ENCODE measurements around the gene CYSTM1. TPM values are rescaled to one million over a fixed set of nuclear protein-coding genes. Genes with fewer than 3 reads are reported as not detected.

The CYSTM1 gene
- total RNA-seq, 1 donor from 2014 or later, result 24.9 TPM

- Mint-ChIP-seq H3K27me3 (ENCODE audit: low read depth) (no peaks in the 10 kb centered on the region), H3K9me3 (ENCODE audit: low read depth) (no peaks in the 10 kb centered on the region), H3K4me1 (ENCODE audit: low read depth) (peaks cover 5% of the 10 kb centered on the region), H3K27ac (ENCODE audit: unreplicated experiment) (no peak overlapping the region), H3K36me3 (ENCODE audit: low read depth) (peaks cover 2% of the 10 kb centered on the region), H3K4me3 (ENCODE audit: unreplicated experiment) (no peak overlapping the region)
- no peak for TF ChIP-seq CTCF (IDR thresholded peaks at IDR 0.05)
- DNase-seq (ENCODE audit: low spot score), result no peak
Observed at GRCh38 chr5:140228364-140228837, 53.4 kb downstream of the CYSTM1 start.

- Mint-ChIP-seq H3K27me3 (ENCODE audit: low read depth) (no peaks in the 10 kb centered on the region), H3K27ac (ENCODE audit: unreplicated experiment) (no peak overlapping the region), H3K36me3 (ENCODE audit: low read depth) (peaks cover 2% of the 10 kb centered on the region), H3K4me3 (ENCODE audit: unreplicated experiment) (no peak overlapping the region), H3K9me3 (ENCODE audit: low read depth) (no peaks in the 10 kb centered on the region), H3K4me1 (ENCODE audit: low read depth) (no peaks in the 10 kb centered on the region)
- TF ChIP-seq CTCF (IDR thresholded peaks at IDR 0.05), result no peak
- no peak for DNase-seq (ENCODE audit: low spot score)
Observed at GRCh38 chr5:140230373-140230772, 55.4 kb downstream of the CYSTM1 start.

GRCh38 chr5:140232731-140233130 lies 57.7 kb downstream of the CYSTM1 start:
- Mint-ChIP-seq H3K27ac (ENCODE audit: unreplicated experiment) (no peak overlapping the region), H3K4me1 (ENCODE audit: low read depth) (no peaks in the 10 kb centered on the region), H3K4me3 (ENCODE audit: unreplicated experiment) (no peak overlapping the region), H3K9me3 (ENCODE audit: low read depth) (no peaks in the 10 kb centered on the region), H3K36me3 (ENCODE audit: low read depth) (peaks cover 4% of the 10 kb centered on the region), H3K27me3 (ENCODE audit: low read depth) (no peaks in the 10 kb centered on the region)
- TF ChIP-seq CTCF (IDR thresholded peaks at IDR 0.05), result no peak
- DNase-seq (ENCODE audit: low spot score), result no peak

- Mint-ChIP-seq H3K36me3 (ENCODE audit: low read depth) (peaks cover 4% of the 10 kb centered on the region), H3K4me3 (ENCODE audit: unreplicated experiment) (no peak overlapping the region), H3K9me3 (ENCODE audit: low read depth) (no peaks in the 10 kb centered on the region), H3K27ac (ENCODE audit: unreplicated experiment) (no peak overlapping the region), H3K4me1 (ENCODE audit: low read depth) (no peaks in the 10 kb centered on the region), H3K27me3 (ENCODE audit: low read depth) (no peaks in the 10 kb centered on the region)
- DNase-seq (ENCODE audit: low spot score), result no peak
- no peak for TF ChIP-seq CTCF (IDR thresholded peaks at IDR 0.05)
Observed at GRCh38 chr5:140234377-140234989, 59.5 kb downstream of the CYSTM1 start.

GRCh38 chr5:140235791-140236551 lies 61.0 kb downstream of the CYSTM1 start:
- Mint-ChIP-seq H3K27me3 (ENCODE audit: low read depth) (no peaks in the 10 kb centered on the region), H3K9me3 (ENCODE audit: low read depth) (no peaks in the 10 kb centered on the region), H3K36me3 (ENCODE audit: low read depth) (peaks cover 4% of the 10 kb centered on the region), H3K4me1 (ENCODE audit: low read depth) (peaks cover 2% of the 10 kb centered on the region), H3K4me3 (ENCODE audit: unreplicated experiment) (no peak overlapping the region), H3K27ac (ENCODE audit: unreplicated experiment) (no peak overlapping the region)
- TF ChIP-seq CTCF (IDR thresholded peaks at IDR 0.05), result no peak
- no peak for DNase-seq (ENCODE audit: low spot score)
